NCI-H82 (cell line): ENCODE data around the gene KRTAP10-3.
"Not testable (repeated sequence)": the region's sequence is repeated elsewhere in the genome, so short reads cannot be mapped to it uniquely, and the experiment has no call there.

Source experiments
- DNase-seq: peaks from one replicate; lab custom pipeline; 2025; lab: John Stamatoyannopoulos, UW

Gene KRTAP10-3

DNA sequence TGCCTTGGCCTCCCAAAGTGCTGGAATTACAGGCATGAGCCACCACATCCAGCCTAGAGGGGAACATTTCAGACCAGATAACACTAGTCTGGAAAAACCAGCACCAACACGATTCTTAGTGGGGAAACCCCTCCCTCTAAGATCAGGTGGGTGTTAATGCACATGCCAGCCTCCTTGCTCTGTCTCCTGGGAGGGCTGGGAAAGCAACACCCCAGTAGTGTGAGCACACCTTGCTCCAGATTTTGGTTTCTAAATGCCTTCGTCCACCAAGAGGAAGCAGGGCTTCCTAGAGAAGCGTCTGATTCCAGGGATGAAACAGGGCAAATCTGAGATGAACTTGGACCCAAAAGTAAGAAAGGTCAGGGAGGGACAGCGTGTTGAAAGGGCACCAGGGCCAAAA, 12.7 kb upstream of the KRTAP10-3 start:
- DNase-seq = no peak

DNA sequence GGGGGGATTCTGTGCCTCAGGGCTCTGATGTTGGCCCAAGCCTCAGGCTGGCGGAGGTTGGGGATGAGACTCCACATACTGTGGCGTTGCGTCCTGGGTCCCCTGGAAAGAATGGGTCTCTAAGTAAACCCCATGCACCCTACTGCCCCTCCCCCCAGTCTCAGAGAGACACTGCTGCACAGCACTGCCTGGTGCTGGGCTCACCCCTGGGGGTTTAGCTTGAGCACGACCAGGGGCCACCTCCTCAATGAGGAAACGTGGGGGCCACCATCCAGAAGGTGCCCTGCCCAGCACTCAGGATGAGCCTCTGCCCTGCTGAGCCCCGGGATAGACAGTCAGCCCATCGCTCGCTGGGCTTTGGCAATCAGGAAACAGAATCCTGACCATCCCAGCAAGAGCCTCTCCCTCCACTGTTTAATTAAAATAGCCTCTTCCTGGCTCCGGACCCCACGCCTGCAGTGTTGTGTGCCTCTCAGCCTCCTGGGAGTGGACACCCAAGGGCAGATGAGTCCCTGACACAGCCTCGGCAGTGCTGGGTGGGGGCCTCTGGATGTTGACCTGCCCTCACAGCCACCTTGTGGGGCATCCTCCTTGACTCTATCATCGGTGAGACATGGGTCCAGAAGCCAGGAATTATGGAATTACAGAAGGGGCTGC, 11.4 kb upstream of the KRTAP10-3 start:
- DNase-seq = no peak

- no peak for DNase-seq
These were observed 10.3 kb upstream of the KRTAP10-3 start for GRCh38 chr21:44568667-44569556.

GRCh38 chr21:44568261-44568660, 9.7 kb upstream of the KRTAP10-3 start:
- DNase-seq = no peak

DNA sequence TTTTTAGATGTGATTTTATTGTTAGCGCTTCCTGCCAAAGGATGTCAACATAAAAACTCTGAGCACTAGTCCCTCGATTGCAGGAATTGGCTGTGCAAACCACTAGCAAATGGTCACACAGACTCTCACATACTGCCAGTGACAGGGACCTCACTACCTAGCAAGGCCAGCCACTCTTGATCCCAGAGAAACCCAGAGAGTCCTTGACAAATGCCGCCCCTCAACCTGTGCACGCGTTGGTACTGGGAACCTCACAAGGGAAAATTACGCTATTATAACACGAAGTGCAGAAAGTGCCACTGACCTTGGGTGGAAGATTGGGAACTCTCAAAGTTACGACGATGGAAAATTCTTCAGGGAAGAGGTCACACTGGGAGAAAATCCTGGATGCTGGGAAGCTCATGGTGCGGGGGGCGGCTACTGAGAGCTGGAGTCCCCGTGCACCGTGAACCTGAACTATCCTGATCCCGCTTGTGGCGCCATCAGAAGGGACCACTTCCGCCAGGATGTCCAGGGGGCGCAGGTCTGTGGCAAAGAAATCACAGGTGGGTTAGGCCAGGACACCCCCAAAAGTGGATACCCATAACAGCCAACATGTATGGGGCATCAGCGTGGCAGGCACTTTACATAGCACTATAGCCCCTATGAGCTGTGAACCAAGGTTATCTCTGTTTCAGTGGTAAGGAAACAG, 9.0 kb upstream of the KRTAP10-3 start:
- no peak for DNase-seq

DNA sequence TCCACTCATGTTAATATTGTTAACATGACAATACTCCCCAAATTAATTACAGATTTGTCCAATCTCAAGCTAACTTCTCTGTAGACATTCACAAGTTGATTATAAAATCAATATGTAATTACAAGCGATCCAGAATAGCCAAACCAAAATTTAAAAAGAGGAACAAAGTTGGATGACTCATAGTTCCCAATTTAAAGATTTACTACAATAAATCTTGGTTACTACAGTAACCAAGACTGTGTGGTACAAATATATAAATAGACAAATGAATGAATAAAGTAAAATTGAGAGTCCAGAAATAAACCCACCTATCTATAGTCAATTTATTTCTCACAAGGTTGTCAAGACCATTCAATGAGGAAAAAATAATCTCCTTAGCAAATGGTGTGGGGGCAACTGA, 7.8 kb upstream of the KRTAP10-3 start:
- DNase-seq = no peak

DNA sequence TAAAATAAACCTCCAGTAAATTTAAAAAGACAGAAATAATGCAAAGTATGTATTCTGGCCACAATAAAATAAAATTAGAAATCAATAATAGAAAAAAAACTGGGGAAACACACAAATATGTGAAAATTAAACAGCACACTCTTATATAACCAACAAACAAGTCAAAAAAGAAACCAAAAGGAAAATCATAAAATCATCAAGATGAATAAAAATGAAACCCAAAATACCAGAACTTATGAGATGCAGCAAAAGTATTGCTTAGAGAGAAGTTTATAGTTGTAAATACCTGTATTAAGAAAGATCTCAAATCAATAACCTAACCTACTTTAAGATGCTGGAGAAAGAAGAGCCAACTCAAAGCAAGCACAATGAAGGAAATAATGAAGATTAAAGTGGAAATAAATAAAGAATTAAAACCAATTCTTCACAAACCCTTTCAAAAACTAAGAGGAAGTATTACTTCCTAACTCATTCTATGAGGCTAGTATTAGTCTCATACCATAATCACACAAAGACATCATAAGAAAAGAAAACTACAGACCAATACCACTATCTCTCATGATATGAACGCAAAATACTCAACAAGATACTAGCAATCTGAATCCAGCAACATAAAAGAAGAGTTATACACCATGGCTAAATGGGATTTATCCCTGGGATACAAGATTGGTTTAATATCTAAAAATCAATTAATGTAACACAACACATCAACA, 6.4 kb upstream of the KRTAP10-3 start:
- DNase-seq = no peak

- no peak for DNase-seq
These were observed 5.5 kb upstream of the KRTAP10-3 start for GRCh38 chr21:44564099-44564498.

DNA sequence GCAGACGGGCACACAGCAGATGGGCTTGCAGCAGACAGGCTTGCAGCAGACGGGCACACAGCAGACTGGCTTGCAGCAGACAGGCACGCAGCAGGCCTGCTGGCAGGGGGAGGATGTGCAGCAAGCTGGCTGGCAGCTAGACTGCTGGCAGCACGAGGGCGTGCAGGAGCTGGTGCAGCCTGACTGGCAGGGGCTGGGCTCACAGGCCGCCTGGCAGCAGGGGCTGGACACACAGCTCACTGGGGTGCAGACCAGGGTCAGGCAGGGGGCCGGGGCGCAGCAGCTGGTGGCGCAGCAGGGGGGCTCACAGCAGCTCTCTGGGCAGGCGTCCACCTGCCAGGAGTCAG, 293 bp downstream of the KRTAP10-3 start:
- not testable (repeated sequence) for DNase-seq

GRCh38 chr21:44557491-44558328, 885 bp downstream of the KRTAP10-3 start:
- DNase-seq = no peak

- no peak for DNase-seq
These were observed 1.7 kb downstream of the KRTAP10-3 start for GRCh38 chr21:44556879-44557278.

GRCh38 chr21:44555200-44555875, 3.3 kb downstream of the KRTAP10-3 start:
- DNase-seq = no peak

GRCh38 chr21:44552681-44553080, 5.9 kb downstream of the KRTAP10-3 start:
- DNase-seq = no peak

- no peak for DNase-seq
These were observed 6.5 kb downstream of the KRTAP10-3 start for GRCh38 chr21:44552136-44552535.

DNA sequence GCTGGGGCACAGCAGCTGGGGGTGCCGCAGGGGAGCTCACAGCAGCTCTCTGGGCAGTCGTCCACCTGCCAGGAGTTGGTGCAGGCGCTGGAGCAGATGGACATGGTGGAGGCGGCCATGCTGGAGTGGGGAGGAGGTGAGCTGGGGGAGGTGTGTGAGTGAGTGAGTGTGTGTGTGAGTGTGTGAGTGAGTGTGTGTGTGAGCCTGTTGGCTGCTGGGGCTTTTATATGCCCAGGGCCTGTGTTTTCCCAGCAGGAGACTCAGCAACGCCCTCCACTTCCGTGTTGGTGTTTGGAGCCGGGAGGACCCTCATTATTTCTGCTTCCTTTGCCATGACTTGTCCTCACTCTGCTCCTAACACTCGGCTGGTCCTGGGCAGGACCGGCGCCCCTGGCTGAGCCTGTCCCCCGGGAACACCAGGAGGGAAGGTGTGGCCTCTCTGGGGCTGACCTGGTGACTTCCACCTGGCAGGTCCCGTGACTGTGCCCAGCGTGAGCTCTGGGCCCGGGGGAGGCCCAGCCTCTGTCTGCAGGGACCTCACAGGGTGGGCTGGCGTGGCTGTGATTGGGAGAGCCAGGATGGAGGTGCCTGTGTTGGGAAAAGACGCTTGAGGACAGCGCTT, 7.1 kb downstream of the KRTAP10-3 start, which contains the start of gene KRTAP10-2:
KRTAP10-2 (minus strand) TSS at position 166 of the 622 bp plus-strand sequence; CDS start at position 119, 47 bp downstream.
- no peak for DNase-seq

DNA sequence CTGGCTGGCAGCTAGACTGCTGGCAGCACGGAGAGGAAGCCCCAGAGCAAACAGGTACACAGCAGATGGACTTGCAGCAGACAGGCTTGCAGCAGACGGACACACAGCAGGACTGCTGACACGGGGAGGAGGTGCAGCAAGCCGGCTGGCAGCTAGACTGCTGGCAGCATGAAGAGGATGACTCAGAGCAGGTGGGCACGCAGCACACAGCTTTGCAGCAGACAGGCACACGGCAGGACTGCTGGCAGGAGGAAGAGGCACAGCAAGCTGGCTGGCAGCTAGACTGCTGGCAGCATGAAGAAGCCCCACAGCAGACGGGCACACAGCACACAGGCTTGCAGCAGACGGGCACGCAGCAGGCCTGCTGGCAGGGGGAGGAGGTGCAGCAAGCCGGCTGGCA, 7.8 kb downstream of the KRTAP10-3 start:
- DNase-seq = no peak

GRCh38 chr21:44550285-44550684, 8.3 kb downstream of the KRTAP10-3 start:
- DNase-seq = not testable (repeated sequence)

DNA sequence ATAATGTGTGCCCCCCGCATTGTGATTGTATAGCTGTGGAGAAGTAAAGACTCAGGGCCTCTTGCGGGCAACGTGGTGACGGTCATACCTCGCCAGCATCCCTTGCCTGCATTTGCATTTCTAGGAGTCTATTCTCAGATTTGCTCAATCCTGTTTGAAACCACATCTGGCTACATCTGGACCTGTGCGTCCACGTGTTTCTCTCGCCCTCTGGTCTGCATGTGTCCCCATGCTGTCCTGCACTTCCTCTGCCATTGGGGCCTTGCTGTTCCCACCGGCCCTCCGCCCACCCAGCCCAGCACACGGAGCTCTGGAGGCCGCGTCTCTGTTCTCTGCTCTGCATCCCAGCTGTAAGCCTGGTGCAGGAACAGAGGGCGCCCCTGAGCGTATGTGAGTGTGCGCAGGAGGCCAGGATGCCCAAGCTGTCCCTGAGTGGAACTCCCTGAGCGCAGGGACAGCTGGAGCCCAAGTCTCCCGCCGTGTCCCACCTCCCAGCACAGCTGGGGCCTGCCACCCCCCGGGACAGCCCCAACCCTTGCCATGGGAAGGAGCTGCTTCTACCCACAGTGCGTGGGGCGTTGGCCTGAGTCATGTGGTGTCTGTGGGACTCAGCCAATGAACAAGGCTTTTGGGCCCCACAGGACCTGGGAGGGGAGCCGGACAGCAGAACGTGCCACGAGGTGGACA, 8.9 kb downstream of the KRTAP10-3 start:
- DNase-seq = no peak

GRCh38 chr21:44548922-44549321, 9.7 kb downstream of the KRTAP10-3 start:
- no peak for DNase-seq

DNA sequence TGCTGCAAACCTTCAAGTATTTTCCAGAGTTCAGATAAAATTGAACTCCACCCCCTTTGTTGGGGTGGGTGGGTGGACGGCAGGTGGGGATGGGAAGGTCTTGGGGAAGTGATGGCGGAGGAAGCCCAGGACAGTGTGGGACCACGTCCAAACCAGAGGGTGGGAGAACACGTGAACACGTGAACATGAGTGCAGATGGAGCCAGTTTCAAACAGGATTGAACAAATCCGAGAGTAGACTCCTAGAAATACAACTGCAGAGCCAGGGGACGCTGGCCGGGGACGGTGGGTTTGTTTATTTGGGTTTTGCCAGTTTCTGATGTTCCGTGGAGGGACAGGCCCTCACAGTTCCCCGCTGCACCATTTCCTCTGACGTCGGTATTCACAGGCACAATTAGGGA, 10.2 kb downstream of the KRTAP10-3 start:
- no peak for DNase-seq
